NCI-H1436 (cell line): Measurements from ENCODE around the gene POMT1.
"Not testable (repeated sequence)": the region's sequence is repeated elsewhere in the genome, so short reads cannot be mapped to it uniquely, and the experiment has no call there.

Experiments
- DNase-seq: peaks from one replicate; lab custom pipeline; 2025; lab: John Stamatoyannopoulos, UW

Gene POMT1

GRCh38 chr9:131502781-131503625 lies at the start of gene POMT1:
POMT1 (plus strand) TSS chr9:131502918; CDS start chr9:131504219, 1,301 bp downstream.
- peak; percentile 87 for DNase-seq

- no peak for DNase-seq
Observed at GRCh38 chr9:131454028-131454427, 48.7 kb upstream of the POMT1 start.

GRCh38 chr9:131455655-131456054 lies 47.1 kb upstream of the POMT1 start:
- not testable (repeated sequence) for DNase-seq

GRCh38 chr9:131457746-131458145 lies 45.0 kb upstream of the POMT1 start:
- DNase-seq, result no peak

GRCh38 chr9:131459056-131459455 lies 43.7 kb upstream of the POMT1 start:
- DNase-seq, result no peak

- DNase-seq, result no peak
Observed at GRCh38 chr9:131461166-131461565, 41.6 kb upstream of the POMT1 start.

GRCh38 chr9:131464354-131465000 lies 38.2 kb upstream of the POMT1 start:
- no peak for DNase-seq

GRCh38 chr9:131465401-131465800 lies 37.3 kb upstream of the POMT1 start:
- no peak for DNase-seq

- DNase-seq, result no peak
Observed at GRCh38 chr9:131467214-131467935, 35.3 kb upstream of the POMT1 start.

- DNase-seq, result no peak
Observed at GRCh38 chr9:131468031-131468430, 34.7 kb upstream of the POMT1 start.

GRCh38 chr9:131469356-131469755 lies 33.4 kb upstream of the POMT1 start:
- no peak for DNase-seq

GRCh38 chr9:131469951-131470350 lies 32.8 kb upstream of the POMT1 start:
- no peak for DNase-seq

- DNase-seq, result no peak
Observed at GRCh38 chr9:131470581-131470991, 32.1 kb upstream of the POMT1 start.

- not testable (repeated sequence) for DNase-seq
Observed at GRCh38 chr9:131472085-131472484, 30.6 kb upstream of the POMT1 start.

- no peak for DNase-seq
Observed at GRCh38 chr9:131473198-131473885, 29.4 kb upstream of the POMT1 start.

GRCh38 chr9:131473891-131474290 lies 28.8 kb upstream of the POMT1 start:
- no peak for DNase-seq

- no peak for DNase-seq
Observed at GRCh38 chr9:131474711-131475110, 28.0 kb upstream of the POMT1 start.

GRCh38 chr9:131475111-131475955 lies 27.4 kb upstream of the POMT1 start:
- no peak for DNase-seq

- DNase-seq, result no peak
Observed at GRCh38 chr9:131475956-131476776, 26.6 kb upstream of the POMT1 start.

GRCh38 chr9:131476777-131477345 lies 25.9 kb upstream of the POMT1 start:
- no peak for DNase-seq
